Right atrium auricular region (tissue), 2 donors: Measurements from ENCODE around the gene GNLY. TPM values are rescaled to one million over a fixed set of nuclear protein-coding genes. Genes with fewer than 3 reads are reported as not detected.
"Not testable (repeated sequence)": the region's sequence is repeated elsewhere in the genome, so short reads cannot be mapped to it uniquely, and the experiment has no call there.

Source experiments
- DNase-seq: peaks from one replicate; pipeline ENCODE4 v3.0.0-alpha.2; 2019; ENCODE audit warnings: low spot score
- H3K27ac ChIP-seq, 2 donors: fragments of 200-600 bp; sonication (generic); 1 replicate in 1 of 2; 2 replicates in 1 of 2; pipeline ENCODE4 v1.5.1; 2016 to 2019
- H3K27me3 ChIP-seq, 2 donors: fragments of 200-600 bp; sonication (generic); one replicate each; pipeline versions ENCODE4 v1.5.1 to v1.6.0; 2017 to 2019
- H3K36me3 ChIP-seq: fragments of 200-600 bp; sonication (generic); one replicate; pipeline ENCODE4 v1.5.1; 2016
- H3K4me1 ChIP-seq, 2 donors: fragments of 200-600 bp; sonication (generic); one replicate each; pipeline versions ENCODE4 v1.5.1 to v1.6.0; 2017 to 2019
- H3K4me3 ChIP-seq, 2 donors: fragments of 200-600 bp; sonication (generic); 1 replicate in 1 of 2; 2 replicates in 1 of 2; pipeline ENCODE4 v1.5.1; 2017 to 2019; ENCODE audit warnings: mild to moderate bottlenecking in 1 of 2, moderate library complexity in 1 of 2
- H3K9me3 ChIP-seq, 2 donors: fragments of 200-600 bp; sonication (generic); one replicate each; pipeline ENCODE4 v1.5.1; 2019
- total RNA-seq, 2 donors: library from RNA; depleted of rRNA; stranded (reverse); fragments of >200 nt; gene quantifications; one replicate each; pipeline ENCODE4 v1.1.0, GENCODE V29; 2016
- TF ChIP-seq, protein P1 (sequence below), 2 donors: fragments of 200-600 bp; sonication (generic); IDR thresholded peaks; one replicate each; pipeline ENCODE4 v1.5.1; 2019; ENCODE audit warnings: antibody characterized with exemption in 2 of 2

Gene GNLY
- total RNA-seq, 2 donors from 2014 or later, result 1.4 TPM; not detected in 1

DNA sequence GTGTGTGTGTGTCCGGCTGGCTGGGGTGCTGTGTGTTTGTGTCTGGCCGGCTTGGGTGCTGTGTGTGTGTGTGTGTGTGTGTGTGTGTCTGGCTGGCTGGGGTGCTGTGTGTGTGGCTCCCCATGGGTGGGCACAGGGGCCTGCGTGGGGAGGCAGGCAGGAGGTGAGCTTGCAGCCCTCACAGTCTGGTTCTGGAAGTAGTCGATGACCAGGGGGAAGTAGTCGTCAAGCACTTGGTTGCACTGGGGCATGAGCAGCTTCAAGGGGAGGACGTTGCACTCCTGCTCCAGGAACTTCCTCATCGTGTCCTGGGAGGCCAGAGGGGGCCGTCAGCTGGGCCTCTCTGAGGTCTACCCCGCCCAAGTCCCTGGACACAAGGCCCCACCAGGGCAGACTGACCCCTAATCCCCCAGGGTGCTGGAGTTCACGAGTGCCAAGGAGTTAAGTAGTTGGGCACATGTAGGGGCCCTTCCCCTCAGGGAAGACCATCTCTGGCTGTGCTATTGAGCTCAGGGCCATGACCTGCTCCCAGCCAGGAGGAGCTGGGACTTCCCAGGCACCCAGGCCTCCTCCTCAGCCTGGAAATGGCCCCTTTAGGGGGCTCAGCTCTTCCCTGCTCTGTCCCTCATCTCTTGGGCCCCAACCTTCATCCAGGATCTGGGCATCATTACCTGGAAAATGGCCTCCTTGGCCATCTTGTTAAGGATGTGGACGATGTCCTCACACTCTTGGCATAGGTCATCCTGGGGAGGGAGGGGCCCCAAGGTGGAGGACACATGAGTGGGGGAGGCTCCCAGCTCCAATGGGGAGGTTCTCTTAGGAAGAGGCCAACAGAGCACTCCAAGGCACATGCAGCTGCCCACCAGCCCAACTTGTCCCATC, 27.5 kb upstream of the GNLY start:
- Histone ChIP-seq H3K9me3 (no peaks in the 10 kb centered on the region), H3K27ac (no peak overlapping the region), H3K4me1 (peaks cover 0 to 26% of the 10 kb centered on the region in 2 donors), H3K4me3 (no peak overlapping the region), H3K27me3 (no peaks in the 10 kb centered on the region), H3K36me3 (no peaks in the 10 kb centered on the region)
- no peak for DNase-seq
- TF ChIP-seq, protein P1, sequence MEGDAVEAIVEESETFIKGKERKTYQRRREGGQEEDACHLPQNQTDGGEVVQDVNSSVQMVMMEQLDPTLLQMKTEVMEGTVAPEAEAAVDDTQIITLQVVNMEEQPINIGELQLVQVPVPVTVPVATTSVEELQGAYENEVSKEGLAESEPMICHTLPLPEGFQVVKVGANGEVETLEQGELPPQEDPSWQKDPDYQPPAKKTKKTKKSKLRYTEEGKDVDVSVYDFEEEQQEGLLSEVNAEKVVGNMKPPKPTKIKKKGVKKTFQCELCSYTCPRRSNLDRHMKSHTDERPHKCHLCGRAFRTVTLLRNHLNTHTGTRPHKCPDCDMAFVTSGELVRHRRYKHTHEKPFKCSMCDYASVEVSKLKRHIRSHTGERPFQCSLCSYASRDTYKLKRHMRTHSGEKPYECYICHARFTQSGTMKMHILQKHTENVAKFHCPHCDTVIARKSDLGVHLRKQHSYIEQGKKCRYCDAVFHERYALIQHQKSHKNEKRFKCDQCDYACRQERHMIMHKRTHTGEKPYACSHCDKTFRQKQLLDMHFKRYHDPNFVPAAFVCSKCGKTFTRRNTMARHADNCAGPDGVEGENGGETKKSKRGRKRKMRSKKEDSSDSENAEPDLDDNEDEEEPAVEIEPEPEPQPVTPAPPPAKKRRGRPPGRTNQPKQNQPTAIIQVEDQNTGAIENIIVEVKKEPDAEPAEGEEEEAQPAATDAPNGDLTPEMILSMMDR (IDR thresholded peaks at IDR 0.05), result no peak

DNA sequence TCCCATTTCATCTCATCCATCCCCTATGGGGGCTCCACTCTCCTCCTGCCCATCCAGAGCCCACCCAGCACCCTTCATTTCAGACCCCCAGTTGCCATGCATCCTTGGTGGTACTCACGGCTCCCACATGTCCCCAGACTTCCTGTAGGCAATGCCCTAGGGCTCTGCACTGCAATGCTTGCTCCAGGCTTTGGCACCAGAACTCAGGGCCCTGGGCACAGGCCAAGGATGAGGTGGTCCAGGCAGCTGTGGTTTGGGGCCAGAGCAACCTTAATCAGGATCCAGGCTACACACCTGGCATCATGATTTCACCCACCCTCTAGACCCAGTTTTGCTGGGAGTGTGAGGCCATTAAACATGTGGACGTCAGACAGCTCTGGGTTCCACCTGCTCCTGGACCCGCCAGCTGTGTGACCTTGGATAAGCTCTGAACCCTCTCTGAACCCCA, 26.6 kb upstream of the GNLY start:
- H3K4me3 ChIP-seq, result no peak overlapping the region
- H3K9me3 ChIP-seq, result no peaks in the 10 kb centered on the region
- H3K27ac ChIP-seq, result no peak overlapping the region
- H3K27me3 ChIP-seq, result no peaks in the 10 kb centered on the region
- no peak for DNase-seq
- TF ChIP-seq, protein P1 (IDR thresholded peaks at IDR 0.05), result no peak
- H3K4me1 ChIP-seq, result peaks cover 0 to 18% of the 10 kb centered on the region in 2 donors
- H3K36me3 ChIP-seq, result no peaks in the 10 kb centered on the region

DNA sequence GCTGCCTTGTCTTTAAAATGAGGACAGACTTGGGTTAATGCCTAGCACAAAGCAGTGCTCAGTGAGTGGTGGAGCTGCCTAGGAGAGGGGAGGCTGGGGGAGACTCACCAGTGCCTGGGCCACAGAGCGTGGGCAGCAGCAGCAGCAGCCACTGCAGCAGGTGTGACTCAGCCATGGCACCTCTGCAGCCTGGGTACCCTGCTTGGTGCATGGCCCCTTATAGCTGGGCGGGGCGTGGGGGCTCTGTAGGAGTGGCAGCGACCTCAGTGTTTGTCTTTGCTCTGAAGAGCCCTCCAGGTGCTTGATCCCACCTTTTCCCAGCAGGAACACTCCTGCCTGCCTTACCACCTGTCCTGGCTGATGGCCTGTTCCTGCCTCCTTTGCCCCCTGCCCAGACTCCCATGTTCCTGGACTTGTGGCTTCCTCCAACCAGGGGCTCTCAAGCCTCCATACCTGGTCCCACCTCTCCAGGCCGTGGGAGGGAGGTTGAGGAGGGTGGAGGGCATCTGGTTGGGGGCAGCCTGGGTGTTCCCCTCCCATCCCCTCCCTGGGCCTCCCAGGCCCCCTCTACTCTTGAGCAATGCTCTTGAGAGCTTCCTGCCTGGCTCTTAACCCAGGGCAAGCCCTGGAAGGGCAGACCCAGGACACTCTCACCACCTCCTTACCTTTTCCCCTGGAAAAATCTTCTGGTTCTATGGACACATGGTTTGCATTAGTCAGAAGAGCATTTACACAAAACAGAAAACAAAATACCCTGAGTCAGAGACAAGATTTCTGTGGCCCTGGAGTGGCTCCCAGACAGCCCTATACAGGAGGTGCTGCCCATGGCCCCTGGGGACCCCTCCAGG, 25.9 kb upstream of the GNLY start, which contains the start of gene SFTPB:
Gene SFTPB, minus strand, starts transcription at position 191 of the 848 bp plus-strand sequence. Its CDS starts 16 bp downstream, at position 175.
- Histone ChIP-seq H3K36me3 (no peaks in the 10 kb centered on the region), H3K27me3 (no peaks in the 10 kb centered on the region), H3K27ac (no peak within 1 kb of the TSS), H3K9me3 (no peaks in the 10 kb centered on the region), H3K4me3 (no peak within 1 kb of the TSS), H3K4me1 (peaks cover 0 to 13% of the 10 kb centered on the region in 2 donors)
- TF ChIP-seq, protein P1 (IDR thresholded peaks at IDR 0.05), result no peak
- DNase-seq, result no peak

DNA sequence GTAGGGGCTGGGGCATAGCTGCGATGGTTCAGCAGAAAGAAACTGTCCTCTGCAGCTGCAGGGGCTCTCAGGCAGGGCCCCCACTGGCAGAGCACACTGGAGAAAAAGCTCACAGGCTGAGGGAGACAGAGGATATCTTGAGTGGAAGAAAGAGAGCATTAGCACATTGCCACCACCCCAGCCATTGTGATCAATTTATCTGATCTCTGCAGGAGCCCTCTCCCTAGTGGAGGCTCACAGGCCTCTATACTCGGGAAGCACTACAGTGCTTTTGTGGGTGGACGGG, 25.4 kb upstream of the GNLY start:
- H3K9me3 ChIP-seq, result no peaks in the 10 kb centered on the region
- H3K27ac ChIP-seq, result no peak overlapping the region
- no peaks in the 10 kb centered on the region for H3K27me3 ChIP-seq
- TF ChIP-seq, protein P1 (IDR thresholded peaks at IDR 0.05), result no peak
- H3K36me3 ChIP-seq, result no peaks in the 10 kb centered on the region
- H3K4me3 ChIP-seq, result no peak overlapping the region
- H3K4me1 ChIP-seq, result peaks cover 0 to 7% of the 10 kb centered on the region in 2 donors
- no peak for DNase-seq

DNA sequence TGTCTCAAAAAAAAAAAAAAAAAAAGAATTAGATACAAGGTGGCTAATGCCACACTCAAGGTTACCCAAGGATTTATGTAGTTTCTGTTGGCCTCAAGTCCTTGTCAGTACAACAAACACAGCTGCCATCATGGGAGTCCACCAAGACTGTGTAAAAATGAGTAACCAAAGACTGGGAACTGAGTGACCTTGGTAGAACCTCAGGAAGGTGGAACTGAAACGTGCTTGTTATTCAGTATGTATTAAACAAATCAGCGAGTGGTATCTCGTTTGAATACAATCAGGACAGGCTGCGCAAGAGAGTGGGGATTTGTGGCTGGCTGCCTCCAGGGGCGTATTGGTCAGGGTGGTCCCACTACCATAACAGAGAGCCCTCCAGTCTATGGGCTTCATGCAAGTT, 24.6 kb upstream of the GNLY start:
- Histone ChIP-seq H3K4me3 (no peak overlapping the region), H3K27ac (no peak overlapping the region), H3K27me3 (no peaks in the 10 kb centered on the region), H3K4me1 (no peaks in the 10 kb centered on the region), H3K9me3 (no peaks in the 10 kb centered on the region), H3K36me3 (no peaks in the 10 kb centered on the region)
- TF ChIP-seq, protein P1 (IDR thresholded peaks at IDR 0.05), result no peak
- DNase-seq, result no peak

DNA sequence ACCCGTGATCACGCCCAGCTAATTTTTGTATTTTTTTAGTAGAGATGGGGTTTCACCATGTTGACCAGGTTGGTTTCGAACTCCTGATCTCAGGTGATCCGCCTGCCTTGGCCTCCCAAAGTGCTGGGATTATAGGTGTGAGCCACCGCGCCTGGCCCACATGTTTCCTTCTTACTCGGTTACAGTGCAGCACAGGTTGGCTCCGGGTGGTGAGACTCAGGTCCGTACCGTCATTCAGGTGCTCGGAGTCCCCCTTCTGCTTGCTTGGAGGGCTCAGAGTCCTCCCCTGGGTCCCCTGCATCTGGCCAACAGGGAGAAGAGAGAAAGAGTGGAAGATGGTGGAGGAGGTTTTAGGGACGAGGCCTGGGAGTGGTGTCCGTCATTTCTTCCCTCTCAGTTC, 23.7 kb upstream of the GNLY start:
- H3K27me3 ChIP-seq, H3K4me1 ChIP-seq, H3K27ac ChIP-seq, DNase-seq, H3K36me3 ChIP-seq, H3K9me3 ChIP-seq, H3K4me3 ChIP-seq: not testable (repeated sequence)
